CD4-positive, CD25-positive, alpha-beta regulatory T cell (primary cell): Measurements from ENCODE around the gene ACOX3. TPM values are rescaled to one million over a fixed set of nuclear protein-coding genes. Genes with fewer than 3 reads are reported as not detected.

Experiments used
- ATAC-seq, 2 donors: fragments of 150-1000 bp; cut with Tn5 transposase; one replicate each; pipeline ENCODE4 v1.10.0; 2021; ENCODE audit warnings: low read depth in 2 of 2, moderate number of reproducible peaks in 2 of 2, moderate library complexity in 1 of 2
- DNase-seq, 3 donors: peaks; one replicate each; pipeline versions ENCODE4 v3.0.0 to v3.0.0-alpha.2; 2012 to 2022; ENCODE audit warnings: mixed read lengths in 1 of 3
- H3K27ac ChIP-seq: one replicate; pipeline ENCODE4 v1.7.0; 2013; ENCODE audit warnings: mild to moderate bottlenecking, low read length; ENCODE audit not compliant: insufficient read depth, poor library complexity, severe bottlenecking
- H3K27me3 ChIP-seq: one replicate; pipeline ENCODE4 v1.7.0; 2013; ENCODE audit warnings: low read length; ENCODE audit not compliant: control insufficient read depth, insufficient read depth
- H3K36me3 ChIP-seq: one replicate; pipeline ENCODE4 v1.7.0; 2013; ENCODE audit warnings: mild to moderate bottlenecking, low read length, moderate library complexity; ENCODE audit not compliant: control insufficient read depth, insufficient read depth
- H3K4me1 ChIP-seq: 2 replicates; pipeline ENCODE4 v1.7.0; 2013; ENCODE audit warnings: mild to moderate bottlenecking, low read length; ENCODE audit not compliant: insufficient read depth, control insufficient read depth, poor library complexity, severe bottlenecking
- H3K4me3 ChIP-seq: one replicate; pipeline ENCODE4 v1.7.0; 2013; ENCODE audit warnings: low read depth, mild to moderate bottlenecking, low read length, moderate library complexity
- H3K9me3 ChIP-seq, 2 experiments: 1 replicate in 1 of 2; 2 replicates in 1 of 2; pipeline ENCODE4 v1.7.0; 2013; ENCODE audit warnings: low read length in 2 of 2, mild to moderate bottlenecking in 1 of 2, moderate library complexity in 1 of 2; ENCODE audit not compliant: control insufficient read depth in 2 of 2
- H3K27ac Mint-ChIP-seq, 3 donors: one replicate each; pipeline ENCODE4 v1.8.0; 2020 to 2022; ENCODE audit warnings: mild to moderate bottlenecking in 3 of 3, mixed read lengths in 3 of 3, moderate library complexity in 2 of 3
- H3K27me3 Mint-ChIP-seq: one replicate; pipeline ENCODE4 v1.8.0; 2022; ENCODE audit warnings: mild to moderate bottlenecking, mixed read lengths
- H3K36me3 Mint-ChIP-seq: one replicate; pipeline ENCODE4 v1.8.0; 2020; ENCODE audit warnings: mixed read lengths
- H3K4me1 Mint-ChIP-seq, 4 donors: one replicate each; pipeline ENCODE4 v1.8.0; 2020 to 2022; ENCODE audit warnings: mixed read lengths in 4 of 4, mild to moderate bottlenecking in 1 of 4
- H3K4me3 Mint-ChIP-seq, 4 donors: one replicate each; pipeline ENCODE4 v1.8.0; 2020 to 2022; ENCODE audit warnings: mild to moderate bottlenecking in 4 of 4, mixed read lengths in 4 of 4, moderate library complexity in 3 of 4
- H3K9me3 Mint-ChIP-seq, 7 donors: one replicate each; pipeline ENCODE4 v1.8.0; 2020 to 2022; ENCODE audit warnings: mixed read lengths in 7 of 7, mild to moderate bottlenecking in 3 of 7, moderate library complexity in 2 of 7
- polyA plus RNA-seq, 4 donors: library from polyadenylated mRNA; unstranded; fragments of 300-500 nt; fragmentation: Illumina TruSeq; gene quantifications; one replicate each; pipeline ENCODE4 v1.2.3, GENCODE V29; 2021
- total RNA-seq: library from RNA; stranded (reverse); gene quantifications from one replicate; pipeline ENCODE4 v1.2.3, GENCODE V29; 2022

Gene ACOX3
- total and polyA plus RNA-seq, 5 donors from 2014 or later, result 13.0 to 22.0 (median 14.2) TPM

GRCh38 chr4:8318509-8318908 lies 122.0 kb downstream of the ACOX3 start:
- H3K4me3 Mint-ChIP-seq, result no peak overlapping the region
- H3K27ac Mint-ChIP-seq, result no peak overlapping the region
- H3K36me3 Mint-ChIP-seq, result no peaks in the 10 kb centered on the region
- H3K4me1 Mint-ChIP-seq, result peaks cover 0 to 5% (median 0%) of the 10 kb centered on the region in 4 donors
- H3K27ac ChIP-seq, result no peak overlapping the region
- H3K27me3 Mint-ChIP-seq, result peaks cover 11% of the 10 kb centered on the region
- no peaks in the 10 kb centered on the region for H3K4me1 ChIP-seq
- H3K9me3 ChIP-seq, result no peaks in the 10 kb centered on the region
- H3K36me3 ChIP-seq, result no peaks in the 10 kb centered on the region
- no peaks in the 10 kb centered on the region for H3K27me3 ChIP-seq
- no peak for DNase-seq
- ATAC-seq, result no peak
- no peak overlapping the region for H3K4me3 ChIP-seq
- H3K9me3 Mint-ChIP-seq, result peaks cover 0 to 5% (median 0%) of the 10 kb centered on the region in 7 donors

GRCh38 chr4:8317474-8317873 lies 123.0 kb downstream of the ACOX3 start:
- ATAC-seq (no peak), DNase-seq (no peak)
- Mint-ChIP-seq H3K27me3 (peaks cover 11% of the 10 kb centered on the region), H3K4me3 (no peak overlapping the region), H3K9me3 (peaks cover 0 to 5% (median 1%) of the 10 kb centered on the region in 7 donors), H3K4me1 (peaks cover 0 to 6% (median 0%) of the 10 kb centered on the region in 4 donors), H3K27ac (no peak overlapping the region), H3K36me3 (no peaks in the 10 kb centered on the region)
- no peak overlapping the region for H3K27ac ChIP-seq
- H3K9me3 ChIP-seq, result no peaks in the 10 kb centered on the region
- no peaks in the 10 kb centered on the region for H3K36me3 ChIP-seq
- H3K27me3 ChIP-seq, result no peaks in the 10 kb centered on the region
- H3K4me3 ChIP-seq, result no peak overlapping the region
- H3K4me1 ChIP-seq, result no peaks in the 10 kb centered on the region

GRCh38 chr4:8316911-8317351 lies 123.6 kb downstream of the ACOX3 start:
- H3K4me1 ChIP-seq, result no peaks in the 10 kb centered on the region
- H3K4me3 Mint-ChIP-seq, result no peak overlapping the region
- no peak overlapping the region for H3K27ac Mint-ChIP-seq
- peaks cover 0 to 6% (median 0%) of the 10 kb centered on the region in 4 donors for H3K4me1 Mint-ChIP-seq
- H3K9me3 ChIP-seq, result no peaks in the 10 kb centered on the region
- H3K27me3 Mint-ChIP-seq, result peaks cover 11% of the 10 kb centered on the region
- no peak for DNase-seq
- no peak overlapping the region for H3K4me3 ChIP-seq
- ATAC-seq, result no peak
- peaks cover 0 to 5% (median 5%) of the 10 kb centered on the region in 7 donors for H3K9me3 Mint-ChIP-seq
- H3K27me3 ChIP-seq, result no peaks in the 10 kb centered on the region
- H3K36me3 ChIP-seq, result no peaks in the 10 kb centered on the region
- no peaks in the 10 kb centered on the region for H3K36me3 Mint-ChIP-seq
- H3K27ac ChIP-seq, result no peak overlapping the region

Other genes starting within 250 kb of the ACOX3 start
- gene SH3TC1, start 241.4 kb downstream of the ACOX3 start, total RNA-seq, result 125 TPM
- 10 to 100 TPM; 10.6 to 21.1 (median 15.3) TPM for gene SH3TC1, start 241.4 kb downstream of the ACOX3 start, polyA plus RNA-seq
- gene HTRA3, start 171.0 kb downstream of the ACOX3 start, total RNA-seq, result not detected
- not detected for gene HTRA3, start 171.0 kb downstream of the ACOX3 start, polyA plus RNA-seq
- gene TRMT44, start 54 bp upstream of the ACOX3 start, total RNA-seq, result 26.2 TPM
- 10 to 100 TPM; 10.9 to 18.8 (median 13.2) TPM for gene TRMT44, start 54 bp upstream of the ACOX3 start, polyA plus RNA-seq
- not detected for gene GPR78, start 139.7 kb upstream of the ACOX3 start, total RNA-seq
- not detected for gene GPR78, start 139.7 kb upstream of the ACOX3 start, polyA plus RNA-seq
- not detected for gene CPZ, start 152.0 kb upstream of the ACOX3 start, total RNA-seq
- not detected for gene CPZ, start 152.0 kb upstream of the ACOX3 start, polyA plus RNA-seq